GM19351 (cell line): Measurements from ENCODE around the gene IPPK.
A peak's percentile ranks its signal among the peaks of the same experiment; 100 is the strongest.

Experiments
- ATAC-seq: cut with Tn5 transposase; IDR thresholded peaks from one replicate; pipeline ENCODE4 v1.9.1; 2021; ENCODE audit warnings: mild to moderate bottlenecking, moderate library complexity; ENCODE audit not compliant: unreplicated experiment

IPPK gene

GRCh38 chr9:92696619-92697018 lies 26.7 kb upstream of the IPPK start:
- no peak for ATAC-seq

GRCh38 chr9:92686954-92687353 lies 17.0 kb upstream of the IPPK start:
- ATAC-seq, result no peak

GRCh38 chr9:92685022-92685421 lies 15.1 kb upstream of the IPPK start:
- peak; percentile 39 for ATAC-seq

GRCh38 chr9:92682269-92682668 lies 12.3 kb upstream of the IPPK start:
- ATAC-seq, result no peak

- no peak for ATAC-seq
These were observed 10.5 kb upstream of the IPPK start for GRCh38 chr9:92680166-92681119.

GRCh38 chr9:92679413-92680165 lies 9.7 kb upstream of the IPPK start:
- no peak for ATAC-seq

GRCh38 chr9:92671323-92671722 lies 1.4 kb upstream of the IPPK start:
- no peak for ATAC-seq

- peak; percentile 25 for ATAC-seq
These were observed 423 bp downstream of the IPPK start for GRCh38 chr9:92669527-92669889.

GRCh38 chr9:92668746-92669526 lies 995 bp downstream of the IPPK start:
- ATAC-seq, result peak; percentile 4

GRCh38 chr9:92666912-92667532 lies 2.9 kb downstream of the IPPK start:
- ATAC-seq, result no peak

- ATAC-seq, result no peak
These were observed 3.7 kb downstream of the IPPK start for GRCh38 chr9:92666236-92666635.

- ATAC-seq, result no peak
These were observed 4.1 kb downstream of the IPPK start for GRCh38 chr9:92665836-92666235.

GRCh38 chr9:92664394-92665152 lies 5.4 kb downstream of the IPPK start:
- peak; percentile 52 for ATAC-seq

GRCh38 chr9:92663951-92664350 lies 6.0 kb downstream of the IPPK start:
- ATAC-seq, result no peak

GRCh38 chr9:92663126-92663525 lies 6.8 kb downstream of the IPPK start:
- no peak for ATAC-seq

GRCh38 chr9:92661743-92662142 lies 8.2 kb downstream of the IPPK start:
- no peak for ATAC-seq

GRCh38 chr9:92661127-92661526 lies 8.8 kb downstream of the IPPK start:
- ATAC-seq, result no peak

- no peak for ATAC-seq
These were observed 9.7 kb downstream of the IPPK start for GRCh38 chr9:92660266-92660665.

- no peak for ATAC-seq
These were observed 10.3 kb downstream of the IPPK start for GRCh38 chr9:92659601-92660000.

GRCh38 chr9:92658611-92659010 lies 11.3 kb downstream of the IPPK start:
- no peak for ATAC-seq
